ENCODE measurements around the gene CDK5.
"Not testable (repeated sequence)": the region's sequence is repeated elsewhere in the genome, so short reads cannot be mapped to it uniquely, and the experiment has no call there.

CDK5 gene

GRCh38 chr7:151013356-151013732 is 44.4 kb downstream of the CDK5 start:
- FAIRE-seq = no peak

GRCh38 chr7:151012911-151013347 is 44.8 kb downstream of the CDK5 start:
- FAIRE-seq = no peak

GRCh38 chr7:151012031-151012692 is 45.5 kb downstream of the CDK5 start:
- FAIRE-seq = no peak

GRCh38 chr7:151011616-151012015 is 46.1 kb downstream of the CDK5 start:
- not testable (repeated sequence) for FAIRE-seq

GRCh38 chr7:151011097-151011409 is 46.6 kb downstream of the CDK5 start:
- no peak for FAIRE-seq

- FAIRE-seq = no peak
Observed at GRCh38 chr7:151010307-151011096, 47.2 kb downstream of the CDK5 start.

GRCh38 chr7:151010037-151010306 is 47.7 kb downstream of the CDK5 start:
- FAIRE-seq = no peak

- no peak for FAIRE-seq
Observed at GRCh38 chr7:151009327-151010036, 48.2 kb downstream of the CDK5 start.

GRCh38 chr7:151008511-151009323 is 49.0 kb downstream of the CDK5 start:
- FAIRE-seq = no peak

- FAIRE-seq = no peak
Observed at GRCh38 chr7:151008143-151008510, 49.6 kb downstream of the CDK5 start.

GRCh38 chr7:151007469-151007898 is 50.2 kb downstream of the CDK5 start:
- no peak for FAIRE-seq

GRCh38 chr7:151006590-151007300 is 51.0 kb downstream of the CDK5 start:
- no peak for FAIRE-seq

GRCh38 chr7:151005566-151005965 is 52.1 kb downstream of the CDK5 start:
- FAIRE-seq = no peak
